NT2/D1 (cell line): ENCODE results near the gene HS6ST1.

ENCODE experiments used
- SUZ12 ChIP-seq: IDR thresholded peaks from 2 replicates; pipeline ENCODE4 v1.6.1; 2011; ENCODE audit not compliant: insufficient read length, insufficient read depth; ENCODE audit errors: extremely low read depth
- YY1 ChIP-seq: IDR thresholded peaks from 2 replicates; pipeline ENCODE4 v1.6.1; 2011; ENCODE audit not compliant: insufficient read length, insufficient read depth

- no peak for TF ChIP-seq SUZ12
- no peak for TF ChIP-seq YY1
These were observed 16.0 kb downstream of the HS6ST1 start for GRCh38 chr2:128302744-128303067.
